DMS 273 (cell line): ENCODE data around the gene UGT2A2.

ENCODE experiments used
- DNase-seq: peaks from one replicate; lab custom pipeline; 2025; ENCODE audit not compliant: unreplicated experiment; lab: John Stamatoyannopoulos, UW

Gene UGT2A2

GRCh38 chr4:69576251-69576877 lies 63.1 kb downstream of the UGT2A2 start:
- DNase-seq, result no peak

- no peak for DNase-seq
Observed at GRCh38 chr4:69568787-69569186, 70.7 kb downstream of the UGT2A2 start.

GRCh38 chr4:69563424-69563823 lies 76.0 kb downstream of the UGT2A2 start:
- no peak for DNase-seq

- DNase-seq, result no peak
Observed at GRCh38 chr4:69549651-69550050, 89.8 kb downstream of the UGT2A2 start.

GRCh38 chr4:69546134-69546765 lies 93.2 kb downstream of the UGT2A2 start:
- DNase-seq, result no peak
